ENCODE results near the gene RIMBP2.

- TF ChIP-seq CTCF (IDR thresholded peaks at IDR 0.05), result no peak
- TF ChIP-seq POLR2AphosphoS5 (IDR thresholded peaks at IDR 0.05), result no peak
These were observed 12.2 kb downstream of the RIMBP2 start for GRCh38 chr12:130703733-130704375.
